HG03066 (cell line): ENCODE results near the gene JAG1.

Experiments used
- ATAC-seq: cut with Tn5 transposase; IDR thresholded peaks from one replicate; pipeline ENCODE4 v1.9.1; 2021; ENCODE audit warnings: low read depth; ENCODE audit not compliant: unreplicated experiment

Gene JAG1

GRCh38 chr20:10655720-10656669, 17.8 kb downstream of the JAG1 start:
- no peak for ATAC-seq

GRCh38 chr20:10654630-10655029, 19.2 kb downstream of the JAG1 start:
- peak; percentile 62 for ATAC-seq

GRCh38 chr20:10654250-10654610, 19.6 kb downstream of the JAG1 start:
- ATAC-seq = no peak

GRCh38 chr20:10653599-10654249, 20.1 kb downstream of the JAG1 start:
- ATAC-seq = no peak

GRCh38 chr20:10652660-10653261, 21.0 kb downstream of the JAG1 start:
- no peak for ATAC-seq

- ATAC-seq = no peak
Measured at GRCh38 chr20:10652185-10652584, 21.6 kb downstream of the JAG1 start.

GRCh38 chr20:10651227-10651990, 22.4 kb downstream of the JAG1 start:
- no peak for ATAC-seq

- ATAC-seq = no peak
Measured at GRCh38 chr20:10649797-10650160, 24.0 kb downstream of the JAG1 start.

GRCh38 chr20:10649080-10649796, 24.6 kb downstream of the JAG1 start:
- no peak for ATAC-seq

GRCh38 chr20:10648651-10649050, 25.1 kb downstream of the JAG1 start:
- ATAC-seq = no peak

GRCh38 chr20:10647909-10648308, 25.9 kb downstream of the JAG1 start:
- no peak for ATAC-seq

GRCh38 chr20:10647471-10647870, 26.3 kb downstream of the JAG1 start:
- no peak for ATAC-seq

- no peak for ATAC-seq
Measured at GRCh38 chr20:10646886-10647420, 26.8 kb downstream of the JAG1 start.

- ATAC-seq = no peak
Measured at GRCh38 chr20:10646006-10646405, 27.8 kb downstream of the JAG1 start.

GRCh38 chr20:10645205-10645570, 28.6 kb downstream of the JAG1 start:
- ATAC-seq = no peak

GRCh38 chr20:10644458-10645204, 29.2 kb downstream of the JAG1 start:
- peak; percentile 62 for ATAC-seq

- no peak for ATAC-seq
Measured at GRCh38 chr20:10643560-10643873, 30.3 kb downstream of the JAG1 start.

GRCh38 chr20:10642856-10643559, 30.8 kb downstream of the JAG1 start:
- ATAC-seq = no peak

- no peak for ATAC-seq
Measured at GRCh38 chr20:10641893-10642292, 31.9 kb downstream of the JAG1 start.
